GM10266 (cell line): ENCODE data around the gene GNG7.
"Not testable (repeated sequence)": the region's sequence is repeated elsewhere in the genome, so short reads cannot be mapped to it uniquely, and the experiment has no call there.

ENCODE experiments used
- DNase-seq: peaks from one replicate; pipeline ENCODE4 v3.0.0; 2012; ENCODE audit errors: extremely low spot score
- CTCF ChIP-seq: IDR thresholded peaks from 2 replicates; pipeline ENCODE4 v1.5.1; 2012; ENCODE audit warnings: mild to moderate bottlenecking, low read depth; ENCODE audit not compliant: control insufficient read depth, insufficient read depth; ENCODE audit errors: missing control alignments

The GNG7 gene

GRCh38 chr19:2715470-2716274, 13.2 kb upstream of the GNG7 start:
- no peak for DNase-seq
- no peak for TF ChIP-seq CTCF

- no peak for DNase-seq
- no peak for TF ChIP-seq CTCF
These were observed 12.2 kb upstream of the GNG7 start for GRCh38 chr19:2714531-2715269.

- DNase-seq, result not testable (repeated sequence)
These were observed 11.6 kb upstream of the GNG7 start for GRCh38 chr19:2714102-2714501.

GRCh38 chr19:2713170-2713569, 10.7 kb upstream of the GNG7 start:
- DNase-seq, result not testable (repeated sequence)

GRCh38 chr19:2711875-2712205, 9.3 kb upstream of the GNG7 start:
- TF ChIP-seq CTCF, result no peak
- no peak for DNase-seq

GRCh38 chr19:2711172-2711874, 8.8 kb upstream of the GNG7 start:
- DNase-seq, result no peak
- TF ChIP-seq CTCF, result no peak

GRCh38 chr19:2706251-2706650, 3.8 kb upstream of the GNG7 start:
- no peak for DNase-seq
- TF ChIP-seq CTCF, result no peak

GRCh38 chr19:2703691-2704216, 1.3 kb upstream of the GNG7 start:
- no peak for TF ChIP-seq CTCF
- no peak for DNase-seq
